ENCODE measurements around the gene C1orf21.
A peak's percentile ranks its signal among the peaks of the same experiment; 100 is the strongest.

C1orf21 gene

DNA sequence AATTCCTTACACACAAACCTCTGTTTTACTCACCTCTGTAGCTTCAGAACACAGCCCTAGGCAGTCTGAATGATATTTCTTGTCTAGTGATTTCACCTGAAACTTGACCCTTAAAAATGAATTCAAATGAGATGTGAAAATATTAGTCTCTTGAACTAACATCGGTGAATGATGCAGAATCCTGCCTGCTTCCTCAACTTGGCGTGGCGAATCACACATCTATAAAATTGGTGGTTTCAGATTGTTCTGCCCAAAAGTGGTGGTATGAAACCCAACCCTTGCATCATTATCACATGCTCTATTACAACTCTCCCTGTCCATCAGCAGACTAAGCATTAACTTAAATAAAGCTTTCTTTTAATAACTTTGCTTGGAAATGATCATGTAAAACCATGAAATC, 26.9 kb upstream of the C1orf21 start:
- no peak for ATAC-seq
- TF ChIP-seq, protein P1, sequence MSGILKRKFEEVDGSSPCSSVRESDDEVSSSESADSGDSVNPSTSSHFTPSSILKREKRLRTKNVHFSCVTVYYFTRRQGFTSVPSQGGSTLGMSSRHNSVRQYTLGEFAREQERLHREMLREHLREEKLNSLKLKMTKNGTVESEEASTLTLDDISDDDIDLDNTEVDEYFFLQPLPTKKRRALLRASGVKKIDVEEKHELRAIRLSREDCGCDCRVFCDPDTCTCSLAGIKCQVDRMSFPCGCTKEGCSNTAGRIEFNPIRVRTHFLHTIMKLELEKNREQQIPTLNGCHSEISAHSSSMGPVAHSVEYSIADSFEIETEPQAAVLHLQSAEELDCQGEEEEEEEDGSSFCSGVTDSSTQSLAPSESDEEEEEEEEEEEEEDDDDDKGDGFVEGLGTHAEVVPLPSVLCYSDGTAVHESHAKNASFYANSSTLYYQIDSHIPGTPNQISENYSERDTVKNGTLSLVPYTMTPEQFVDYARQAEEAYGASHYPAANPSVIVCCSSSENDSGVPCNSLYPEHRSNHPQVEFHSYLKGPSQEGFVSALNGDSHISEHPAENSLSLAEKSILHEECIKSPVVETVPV (CRISPR knock-in tag; IDR thresholded peaks at IDR 0.05) = no peak
- TF ChIP-seq GLIS3 (CRISPR knock-in tag; IDR thresholded peaks at IDR 0.05) = no peak
- no peak for TF ChIP-seq ZNF565 (CRISPR knock-in tag; conservative IDR thresholded peaks at IDR 0.05; ENCODE audit: low read depth)
- TF ChIP-seq ZFP30 (CRISPR knock-in tag; IDR thresholded peaks at IDR 0.05) = no peak
- no peak for TF ChIP-seq ZC3H10 (CRISPR knock-in tag; IDR thresholded peaks at IDR 0.05)
- TF ChIP-seq ZNF8 (CRISPR knock-in tag; IDR thresholded peaks at IDR 0.05) = no peak
- TF ChIP-seq ZNF70 (CRISPR knock-in tag; IDR thresholded peaks at IDR 0.05) = no peak
- TF ChIP-seq, protein P2, sequence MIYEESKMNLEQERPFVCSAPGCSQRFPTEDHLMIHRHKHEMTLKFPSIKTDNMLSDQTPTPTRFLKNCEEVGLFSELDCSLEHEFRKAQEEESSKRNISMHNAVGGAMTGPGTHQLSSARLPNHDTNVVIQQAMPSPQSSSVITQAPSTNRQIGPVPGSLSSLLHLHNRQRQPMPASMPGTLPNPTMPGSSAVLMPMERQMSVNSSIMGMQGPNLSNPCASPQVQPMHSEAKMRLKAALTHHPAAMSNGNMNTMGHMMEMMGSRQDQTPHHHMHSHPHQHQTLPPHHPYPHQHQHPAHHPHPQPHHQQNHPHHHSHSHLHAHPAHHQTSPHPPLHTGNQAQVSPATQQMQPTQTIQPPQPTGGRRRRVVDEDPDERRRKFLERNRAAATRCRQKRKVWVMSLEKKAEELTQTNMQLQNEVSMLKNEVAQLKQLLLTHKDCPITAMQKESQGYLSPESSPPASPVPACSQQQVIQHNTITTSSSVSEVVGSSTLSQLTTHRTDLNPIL (CRISPR knock-in tag; IDR thresholded peaks at IDR 0.05; ENCODE audit: low read depth) = no peak
- TF ChIP-seq, protein P3, sequence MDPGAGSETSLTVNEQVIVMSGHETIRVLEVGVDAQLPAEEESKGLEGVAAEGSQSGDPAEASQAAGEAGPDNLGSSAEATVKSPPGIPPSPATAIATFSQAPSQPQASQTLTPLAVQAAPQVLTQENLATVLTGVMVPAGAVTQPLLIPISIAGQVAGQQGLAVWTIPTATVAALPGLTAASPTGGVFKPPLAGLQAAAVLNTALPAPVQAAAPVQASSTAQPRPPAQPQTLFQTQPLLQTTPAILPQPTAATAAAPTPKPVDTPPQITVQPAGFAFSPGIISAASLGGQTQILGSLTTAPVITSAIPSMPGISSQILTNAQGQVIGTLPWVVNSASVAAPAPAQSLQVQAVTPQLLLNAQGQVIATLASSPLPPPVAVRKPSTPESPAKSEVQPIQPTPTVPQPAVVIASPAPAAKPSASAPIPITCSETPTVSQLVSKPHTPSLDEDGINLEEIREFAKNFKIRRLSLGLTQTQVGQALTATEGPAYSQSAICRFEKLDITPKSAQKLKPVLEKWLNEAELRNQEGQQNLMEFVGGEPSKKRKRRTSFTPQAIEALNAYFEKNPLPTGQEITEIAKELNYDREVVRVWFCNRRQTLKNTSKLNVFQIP (CRISPR knock-in tag; IDR thresholded peaks at IDR 0.05; ENCODE audit: borderline replicate concordance, low read depth) = no peak
- TF ChIP-seq BACH2 (CRISPR knock-in tag; IDR thresholded peaks at IDR 0.05; ENCODE audit: borderline replicate concordance) = no peak
- TF ChIP-seq, protein P4, sequence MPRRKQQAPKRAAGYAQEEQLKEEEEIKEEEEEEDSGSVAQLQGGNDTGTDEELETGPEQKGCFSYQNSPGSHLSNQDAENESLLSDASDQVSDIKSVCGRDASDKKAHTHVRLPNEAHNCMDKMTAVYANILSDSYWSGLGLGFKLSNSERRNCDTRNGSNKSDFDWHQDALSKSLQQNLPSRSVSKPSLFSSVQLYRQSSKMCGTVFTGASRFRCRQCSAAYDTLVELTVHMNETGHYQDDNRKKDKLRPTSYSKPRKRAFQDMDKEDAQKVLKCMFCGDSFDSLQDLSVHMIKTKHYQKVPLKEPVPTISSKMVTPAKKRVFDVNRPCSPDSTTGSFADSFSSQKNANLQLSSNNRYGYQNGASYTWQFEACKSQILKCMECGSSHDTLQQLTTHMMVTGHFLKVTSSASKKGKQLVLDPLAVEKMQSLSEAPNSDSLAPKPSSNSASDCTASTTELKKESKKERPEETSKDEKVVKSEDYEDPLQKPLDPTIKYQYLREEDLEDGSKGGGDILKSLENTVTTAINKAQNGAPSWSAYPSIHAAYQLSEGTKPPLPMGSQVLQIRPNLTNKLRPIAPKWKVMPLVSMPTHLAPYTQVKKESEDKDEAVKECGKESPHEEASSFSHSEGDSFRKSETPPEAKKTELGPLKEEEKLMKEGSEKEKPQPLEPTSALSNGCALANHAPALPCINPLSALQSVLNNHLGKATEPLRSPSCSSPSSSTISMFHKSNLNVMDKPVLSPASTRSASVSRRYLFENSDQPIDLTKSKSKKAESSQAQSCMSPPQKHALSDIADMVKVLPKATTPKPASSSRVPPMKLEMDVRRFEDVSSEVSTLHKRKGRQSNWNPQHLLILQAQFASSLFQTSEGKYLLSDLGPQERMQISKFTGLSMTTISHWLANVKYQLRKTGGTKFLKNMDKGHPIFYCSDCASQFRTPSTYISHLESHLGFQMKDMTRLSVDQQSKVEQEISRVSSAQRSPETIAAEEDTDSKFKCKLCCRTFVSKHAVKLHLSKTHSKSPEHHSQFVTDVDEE (CRISPR knock-in tag; IDR thresholded peaks at IDR 0.05) = no peak
- TF ChIP-seq PPARA (CRISPR knock-in tag; IDR thresholded peaks at IDR 0.05; ENCODE audit: borderline replicate concordance) = no peak

DNA sequence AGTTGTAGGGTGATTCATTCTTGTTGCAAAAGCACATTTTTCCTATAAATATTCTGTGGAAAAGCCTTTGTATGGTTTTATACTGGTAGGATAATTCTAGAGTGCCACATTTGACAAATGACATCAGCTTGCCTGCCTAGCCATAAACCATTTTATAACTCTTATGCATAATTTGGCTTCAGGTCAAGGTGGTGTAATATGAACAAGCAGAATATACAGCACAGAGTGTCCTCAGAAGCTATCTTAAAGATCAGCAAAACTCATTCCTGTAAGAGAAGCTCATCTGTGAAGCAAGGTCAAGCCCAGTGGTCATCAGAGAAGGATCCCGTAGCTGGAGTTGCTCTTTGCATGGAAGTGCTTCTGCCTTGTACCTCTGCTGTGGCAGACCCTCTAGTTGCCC, 24.0 kb upstream of the C1orf21 start:
- ATAC-seq = peak; percentile 63

DNA sequence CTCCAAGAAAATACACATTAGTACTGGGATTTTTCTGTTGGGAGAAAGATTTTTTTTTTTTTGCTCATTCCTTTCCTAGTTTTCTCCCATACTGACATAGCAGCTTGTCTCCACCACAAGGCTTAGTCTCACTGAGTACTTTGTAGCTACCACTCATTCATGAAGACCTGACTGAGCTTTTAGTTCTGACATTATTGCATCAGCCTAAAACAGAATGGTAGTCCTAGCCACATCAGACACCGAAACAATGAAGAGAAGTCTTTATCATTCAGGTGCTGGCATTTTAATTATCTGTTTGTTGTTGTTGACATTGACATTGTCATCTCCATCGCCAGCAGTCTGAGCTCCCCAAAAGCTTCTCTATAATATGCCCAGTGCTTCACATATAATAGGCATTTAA, 21.1 kb upstream of the C1orf21 start:
- ATAC-seq = no peak
- TF ChIP-seq, protein P2 (CRISPR knock-in tag; IDR thresholded peaks at IDR 0.05; ENCODE audit: low read depth) = no peak
- TF ChIP-seq, protein P5, sequence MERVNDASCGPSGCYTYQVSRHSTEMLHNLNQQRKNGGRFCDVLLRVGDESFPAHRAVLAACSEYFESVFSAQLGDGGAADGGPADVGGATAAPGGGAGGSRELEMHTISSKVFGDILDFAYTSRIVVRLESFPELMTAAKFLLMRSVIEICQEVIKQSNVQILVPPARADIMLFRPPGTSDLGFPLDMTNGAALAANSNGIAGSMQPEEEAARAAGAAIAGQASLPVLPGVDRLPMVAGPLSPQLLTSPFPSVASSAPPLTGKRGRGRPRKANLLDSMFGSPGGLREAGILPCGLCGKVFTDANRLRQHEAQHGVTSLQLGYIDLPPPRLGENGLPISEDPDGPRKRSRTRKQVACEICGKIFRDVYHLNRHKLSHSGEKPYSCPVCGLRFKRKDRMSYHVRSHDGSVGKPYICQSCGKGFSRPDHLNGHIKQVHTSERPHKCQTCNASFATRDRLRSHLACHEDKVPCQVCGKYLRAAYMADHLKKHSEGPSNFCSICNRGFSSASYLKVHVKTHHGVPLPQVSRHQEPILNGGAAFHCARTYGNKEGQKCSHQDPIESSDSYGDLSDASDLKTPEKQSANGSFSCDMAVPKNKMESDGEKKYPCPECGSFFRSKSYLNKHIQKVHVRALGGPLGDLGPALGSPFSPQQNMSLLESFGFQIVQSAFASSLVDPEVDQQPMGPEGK (CRISPR knock-in tag; IDR thresholded peaks at IDR 0.05; ENCODE audit: borderline replicate concordance) = no peak
- no peak for TF ChIP-seq ZFP3 (CRISPR knock-in tag; IDR thresholded peaks at IDR 0.05)
- TF ChIP-seq ZNF565 (CRISPR knock-in tag; conservative IDR thresholded peaks at IDR 0.05; ENCODE audit: low read depth) = no peak
- TF ChIP-seq TOX (CRISPR knock-in tag; IDR thresholded peaks at IDR 0.05; ENCODE audit: borderline replicate concordance) = no peak
- no peak for TF ChIP-seq ARNTL (CRISPR knock-in tag; IDR thresholded peaks at IDR 0.05; ENCODE audit: borderline replicate concordance, low read depth)
- no peak for TF ChIP-seq TCF4 (CRISPR knock-in tag; IDR thresholded peaks at IDR 0.05; ENCODE audit: borderline replicate concordance)
- no peak for TF ChIP-seq PPARA (CRISPR knock-in tag; IDR thresholded peaks at IDR 0.05; ENCODE audit: borderline replicate concordance)
- TF ChIP-seq ZNF8 (CRISPR knock-in tag; IDR thresholded peaks at IDR 0.05) = no peak

More for the DNA sequence above, 24.0 kb upstream of the C1orf21 start:
- TF ChIP-seq, protein P2 (CRISPR knock-in tag; IDR thresholded peaks at IDR 0.05; ENCODE audit: low read depth) = no peak
- TF ChIP-seq, protein P3 (CRISPR knock-in tag; IDR thresholded peaks at IDR 0.05; ENCODE audit: borderline replicate concordance, low read depth) = no peak
- TF ChIP-seq BACH2 (CRISPR knock-in tag; IDR thresholded peaks at IDR 0.05; ENCODE audit: borderline replicate concordance) = no peak
- TF ChIP-seq RARB (CRISPR knock-in tag; IDR thresholded peaks at IDR 0.05) = no peak
- no peak for TF ChIP-seq ZNF565 (CRISPR knock-in tag; conservative IDR thresholded peaks at IDR 0.05; ENCODE audit: low read depth)
- no peak for TF ChIP-seq OSR1 (CRISPR knock-in tag; IDR thresholded peaks at IDR 0.05)
- TF ChIP-seq TOX (CRISPR knock-in tag; IDR thresholded peaks at IDR 0.05; ENCODE audit: borderline replicate concordance) = no peak
- TF ChIP-seq ZNF8 (CRISPR knock-in tag; IDR thresholded peaks at IDR 0.05) = no peak
- TF ChIP-seq CSDC2 (CRISPR knock-in tag; IDR thresholded peaks at IDR 0.05) = no peak
- TF ChIP-seq GLIS3 (CRISPR knock-in tag; IDR thresholded peaks at IDR 0.05) = no peak
- TF ChIP-seq ZFP30 (CRISPR knock-in tag; IDR thresholded peaks at IDR 0.05) = no peak
- no peak for TF ChIP-seq ZNF70 (CRISPR knock-in tag; IDR thresholded peaks at IDR 0.05)
- TF ChIP-seq ISL1 (CRISPR knock-in tag; IDR thresholded peaks at IDR 0.05) = no peak
- TF ChIP-seq PPARA (CRISPR knock-in tag; IDR thresholded peaks at IDR 0.05; ENCODE audit: borderline replicate concordance) = no peak
- TF ChIP-seq ESRRG (CRISPR knock-in tag; IDR thresholded peaks at IDR 0.05) = no peak
- no peak for TF ChIP-seq SNAI2 (CRISPR knock-in tag; IDR thresholded peaks at IDR 0.05)
- TF ChIP-seq ARNTL (CRISPR knock-in tag; IDR thresholded peaks at IDR 0.05; ENCODE audit: borderline replicate concordance, low read depth) = no peak
